Embryonic facial prominence (tissue), 1 donor: ENCODE measurements around the gene SEMA5B.

Experiments
- DNase-seq: peaks from one replicate; pipeline ENCODE4 v3.0.0-alpha.2; 2016; ENCODE audit errors: extremely low spot score

The SEMA5B gene

DNA sequence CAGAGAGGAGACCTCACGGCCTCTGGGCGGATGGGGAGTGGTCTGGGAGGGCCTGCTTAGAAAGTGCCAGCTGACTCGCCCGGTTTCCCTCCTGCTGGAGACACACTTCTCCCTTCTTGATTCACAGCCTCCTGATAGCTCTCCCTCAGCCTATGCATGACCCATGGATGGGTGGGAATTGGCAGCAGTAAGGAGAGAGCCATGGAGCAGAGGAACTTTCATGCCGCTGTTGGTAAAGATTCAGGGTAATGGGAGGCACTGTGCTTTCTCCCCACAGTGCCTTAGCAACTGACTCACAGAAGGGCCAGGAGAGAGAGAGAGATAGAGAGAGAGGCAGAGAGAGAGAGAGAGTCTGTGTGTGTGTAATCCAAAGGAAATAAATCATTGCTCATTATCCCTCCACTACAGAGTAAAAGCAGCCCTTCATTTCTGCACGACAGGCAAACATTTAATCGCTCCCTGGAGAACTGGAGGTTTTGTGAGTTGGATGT, 82.8 kb downstream of the SEMA5B start:
- no peak for DNase-seq

DNA sequence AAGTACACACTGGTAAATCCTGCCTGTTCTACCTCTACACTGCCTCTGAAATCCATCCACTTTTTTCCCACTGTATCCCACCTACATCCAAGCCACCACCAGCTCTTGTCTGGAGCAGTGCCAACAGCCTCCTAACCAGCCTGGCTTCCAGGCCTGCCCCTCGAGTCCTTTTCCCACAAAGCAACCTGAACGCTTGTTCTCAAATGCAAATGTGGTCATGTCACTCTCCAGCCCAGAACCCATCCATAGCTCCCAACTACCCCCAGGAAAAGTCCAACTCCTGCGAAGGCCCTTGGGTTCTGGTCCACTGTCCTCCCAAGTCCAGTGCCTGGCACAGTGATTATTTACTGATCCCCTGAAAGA, 83.8 kb downstream of the SEMA5B start:
- DNase-seq: no peak

DNA sequence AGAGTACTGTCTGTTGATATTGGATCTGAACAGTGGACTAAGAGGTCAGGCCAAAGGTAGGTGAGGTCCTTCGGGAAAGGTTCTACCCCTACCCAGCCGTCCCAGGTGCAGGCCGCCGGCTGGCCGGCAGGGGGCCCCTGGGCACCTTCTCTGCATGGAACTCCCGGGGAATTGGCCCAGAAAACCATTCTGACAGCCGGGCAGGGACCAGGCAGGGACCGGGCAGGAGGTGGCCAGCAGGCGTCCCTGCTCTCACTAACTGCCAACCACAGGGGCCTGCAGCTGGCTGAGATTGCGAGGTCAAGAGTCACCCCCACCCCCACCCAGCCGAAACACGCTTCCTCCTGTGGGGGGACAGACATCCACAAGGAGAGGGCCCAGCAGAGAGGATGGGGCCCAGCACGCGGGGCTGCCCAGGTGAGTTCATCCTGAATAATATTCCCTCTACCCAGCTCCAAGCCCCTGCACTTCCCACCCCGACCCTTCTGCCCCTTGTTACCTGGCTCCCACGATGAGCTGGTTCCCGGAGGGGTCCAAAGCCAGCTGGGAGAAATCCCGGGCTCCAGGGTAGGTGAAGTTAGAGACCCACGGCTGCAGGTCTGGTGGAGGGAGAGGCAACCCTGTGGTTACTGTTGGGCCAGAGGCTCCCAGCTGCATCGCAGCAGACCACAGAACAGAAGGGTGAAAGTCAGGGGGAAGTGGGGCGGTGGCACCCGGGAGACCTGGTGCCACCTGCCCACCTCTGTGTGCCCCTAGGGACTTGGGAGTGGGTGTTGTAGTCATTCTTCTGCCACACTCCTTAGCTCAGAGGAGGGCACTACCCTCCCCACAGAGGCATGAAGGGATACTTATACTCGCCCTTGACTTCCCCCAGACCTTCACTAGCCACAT, 84.4 kb downstream of the SEMA5B start:
- DNase-seq: no peak

DNA sequence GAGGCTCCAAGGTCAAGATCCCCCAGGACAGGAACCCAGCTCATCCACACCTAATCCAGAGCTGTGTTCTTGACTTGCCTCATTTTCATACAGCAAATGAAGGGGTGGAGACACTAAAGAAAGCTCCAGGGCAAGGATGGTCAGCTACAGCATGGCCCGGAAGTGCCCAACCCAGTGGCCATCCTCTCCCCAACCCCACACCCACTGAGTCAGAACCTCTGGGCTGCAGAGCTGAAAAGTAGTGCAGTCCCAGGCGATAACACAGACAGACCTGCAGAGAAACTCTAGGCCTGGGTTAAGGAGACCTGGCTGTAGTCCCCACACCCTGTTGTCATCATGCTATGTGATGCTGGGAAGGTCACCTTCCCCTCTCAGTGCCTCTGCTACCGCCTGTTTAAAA, 85.3 kb downstream of the SEMA5B start:
- DNase-seq: no peak

DNA sequence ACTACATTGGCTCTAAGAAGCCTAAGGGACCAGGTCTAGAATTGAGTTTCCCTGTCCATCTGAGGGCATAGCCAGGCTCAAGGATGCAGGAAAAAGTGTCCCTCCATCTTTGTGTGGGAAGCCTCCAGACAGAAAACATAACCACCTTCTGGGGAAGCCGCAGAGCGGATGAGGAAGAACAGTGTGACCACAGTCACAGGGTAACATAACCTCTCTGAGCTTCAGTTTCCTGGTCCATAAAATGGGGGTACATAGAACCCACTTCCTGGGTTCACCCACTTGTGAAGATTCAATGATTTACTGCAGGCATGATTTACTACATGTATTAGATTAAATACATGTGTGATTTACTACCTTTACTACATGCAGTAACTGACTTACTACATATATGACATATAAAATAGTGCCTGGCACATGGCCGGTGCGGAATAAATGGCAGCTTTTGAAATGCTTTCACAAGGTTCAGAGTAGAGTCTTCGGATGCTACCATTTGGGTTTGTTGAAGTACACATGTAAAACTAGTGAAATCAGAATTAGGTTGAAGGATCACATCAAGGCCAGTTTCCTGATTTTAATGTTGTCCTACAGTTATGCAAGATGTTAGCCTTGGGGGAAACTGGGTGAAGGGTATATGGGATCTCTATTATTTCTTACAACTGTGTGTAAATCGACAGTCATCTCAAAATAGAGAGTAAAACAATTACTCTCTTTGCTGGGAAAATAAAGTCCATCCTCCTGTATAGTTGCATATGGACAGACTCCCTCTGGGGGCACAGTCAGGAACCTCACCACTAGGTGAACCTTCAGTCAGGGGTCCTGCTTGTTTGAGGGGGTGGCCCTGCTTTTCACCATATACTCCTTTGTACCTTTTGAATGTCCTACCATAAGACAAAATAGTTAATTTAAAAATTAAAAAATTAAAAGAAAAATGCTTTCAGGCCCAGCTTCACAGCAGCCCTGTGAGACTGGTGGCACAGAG, 86.0 kb downstream of the SEMA5B start:
- no peak for DNase-seq

DNA sequence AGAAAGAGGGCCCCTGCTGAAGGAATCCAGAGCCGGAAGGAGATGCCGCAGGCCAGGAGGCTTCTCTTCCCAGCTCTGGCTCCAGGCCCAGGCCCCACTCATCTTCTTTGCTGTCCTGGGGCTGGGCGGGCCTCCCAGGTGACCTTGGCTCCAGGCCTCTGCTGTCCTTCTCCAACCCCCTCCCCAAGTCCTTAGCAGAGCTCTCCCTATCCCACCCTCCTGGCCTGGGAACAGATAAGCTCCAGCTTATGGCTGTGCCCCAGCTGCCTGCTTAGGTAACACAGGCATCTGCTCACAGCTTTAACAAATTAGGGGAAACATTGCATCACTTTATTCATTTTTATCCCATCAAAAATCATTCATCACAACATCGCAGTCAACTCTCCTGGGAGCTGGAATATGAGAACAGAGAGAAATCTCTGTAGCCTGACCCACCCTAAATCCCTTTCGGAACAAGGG, 86.9 kb downstream of the SEMA5B start:
- DNase-seq: no peak

DNA sequence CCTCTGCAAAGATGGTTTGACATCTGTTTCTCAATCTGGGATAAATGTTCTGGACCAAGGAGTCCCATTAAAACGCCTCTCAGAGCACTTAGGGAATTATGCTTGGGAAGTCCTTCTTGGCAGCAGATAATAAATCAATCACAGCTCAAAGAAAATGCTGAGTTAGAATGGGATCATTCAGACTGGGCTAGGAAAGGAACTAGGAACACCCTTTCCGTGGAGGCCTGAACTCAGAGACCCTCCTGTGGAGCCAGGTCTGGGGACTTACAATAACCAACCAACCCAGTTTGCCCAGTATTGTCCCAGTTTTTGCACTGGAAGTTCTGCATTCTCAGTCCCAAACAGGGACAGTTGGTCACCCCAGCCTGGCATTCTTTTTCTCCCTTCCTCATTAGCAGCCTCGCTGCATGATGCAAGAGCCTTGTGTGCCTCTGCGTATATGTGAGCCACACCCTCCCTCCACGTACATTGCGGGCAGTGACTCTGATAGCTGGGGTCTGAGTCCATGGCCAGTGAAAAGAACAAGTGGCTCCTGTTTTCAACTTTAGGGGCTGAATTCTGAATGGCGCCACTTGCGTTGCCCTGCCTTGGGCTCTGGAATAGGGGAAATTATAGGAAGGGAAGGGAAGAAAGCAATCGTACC, 88.7 kb downstream of the SEMA5B start:
- DNase-seq: no peak

DNA sequence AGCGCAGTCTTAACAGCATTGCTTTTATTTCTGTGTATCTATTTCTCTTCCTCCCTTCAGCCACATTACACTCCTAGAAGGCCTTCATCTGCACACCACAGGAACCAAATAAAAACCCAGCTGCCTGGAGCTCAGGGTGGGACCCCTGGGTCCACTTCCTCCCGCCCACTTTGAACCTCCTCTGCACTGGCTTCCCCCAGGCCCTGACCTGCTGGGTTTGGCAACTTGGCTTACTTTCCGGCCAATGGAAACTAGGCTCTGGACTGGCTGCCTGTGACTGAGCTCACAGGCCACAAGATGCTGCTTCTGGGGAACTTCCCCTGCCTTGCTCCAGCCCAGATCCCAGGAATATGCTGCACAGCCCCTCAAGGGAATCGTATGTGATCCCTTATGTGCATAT, 89.8 kb downstream of the SEMA5B start:
- DNase-seq: no peak

DNA sequence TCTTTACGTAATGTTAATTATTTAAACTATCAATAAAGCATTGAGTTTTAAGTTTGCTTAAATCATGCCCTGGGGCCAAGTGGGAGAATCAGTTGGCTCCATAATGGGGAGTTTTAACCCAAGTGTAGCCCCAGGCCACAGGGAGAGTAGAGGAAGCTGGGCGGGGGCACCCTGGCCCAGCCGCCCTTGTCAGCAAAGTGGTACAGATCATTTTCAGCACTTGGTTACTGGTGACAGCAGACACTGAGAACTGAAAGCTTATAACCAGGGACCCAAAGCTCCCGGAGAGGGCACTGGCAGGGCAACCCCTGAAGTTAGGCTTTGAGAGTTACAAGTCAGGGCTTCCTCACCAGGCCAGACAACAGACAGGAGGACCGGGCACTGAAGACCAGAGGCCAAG, 90.6 kb downstream of the SEMA5B start:
- no peak for DNase-seq

DNA sequence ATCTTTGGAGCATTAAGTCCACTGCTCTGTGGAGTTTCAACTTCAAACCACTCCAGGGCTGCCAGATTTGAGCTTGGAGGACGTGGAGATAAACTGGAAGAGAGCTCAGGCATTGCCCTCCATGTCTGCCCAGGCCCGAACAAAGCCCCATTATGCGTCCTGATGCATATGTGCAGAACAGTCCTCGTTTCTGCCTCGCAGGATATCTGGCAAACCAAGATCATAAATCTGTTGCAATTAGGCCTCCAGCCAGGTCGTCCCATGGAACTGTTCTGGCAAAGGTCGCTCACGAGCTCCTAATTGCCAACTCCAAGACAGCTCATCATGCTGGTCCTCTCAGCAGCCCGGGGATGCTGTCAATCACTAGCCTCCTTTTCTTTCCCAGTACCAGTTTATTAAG, 91.2 kb downstream of the SEMA5B start:
- no peak for DNase-seq

DNA sequence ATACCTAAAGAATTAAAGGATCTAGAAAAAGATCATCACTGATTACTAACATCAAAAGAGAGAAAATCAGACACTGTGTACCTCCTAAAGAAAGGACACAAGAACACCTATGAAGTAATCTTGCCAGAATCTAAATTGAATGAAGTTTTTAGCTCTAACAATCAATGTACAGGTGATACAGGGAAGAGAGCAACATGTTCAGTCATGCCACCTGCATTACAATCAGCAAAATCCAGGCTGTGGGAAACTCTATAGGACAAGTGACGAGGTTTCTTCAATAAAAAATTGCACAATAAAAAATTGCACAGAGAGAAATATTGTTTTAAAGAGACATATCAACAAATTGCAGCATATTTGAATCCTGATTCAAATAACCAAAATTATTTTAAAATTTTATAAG, 93.3 kb downstream of the SEMA5B start:
- no peak for DNase-seq

DNA sequence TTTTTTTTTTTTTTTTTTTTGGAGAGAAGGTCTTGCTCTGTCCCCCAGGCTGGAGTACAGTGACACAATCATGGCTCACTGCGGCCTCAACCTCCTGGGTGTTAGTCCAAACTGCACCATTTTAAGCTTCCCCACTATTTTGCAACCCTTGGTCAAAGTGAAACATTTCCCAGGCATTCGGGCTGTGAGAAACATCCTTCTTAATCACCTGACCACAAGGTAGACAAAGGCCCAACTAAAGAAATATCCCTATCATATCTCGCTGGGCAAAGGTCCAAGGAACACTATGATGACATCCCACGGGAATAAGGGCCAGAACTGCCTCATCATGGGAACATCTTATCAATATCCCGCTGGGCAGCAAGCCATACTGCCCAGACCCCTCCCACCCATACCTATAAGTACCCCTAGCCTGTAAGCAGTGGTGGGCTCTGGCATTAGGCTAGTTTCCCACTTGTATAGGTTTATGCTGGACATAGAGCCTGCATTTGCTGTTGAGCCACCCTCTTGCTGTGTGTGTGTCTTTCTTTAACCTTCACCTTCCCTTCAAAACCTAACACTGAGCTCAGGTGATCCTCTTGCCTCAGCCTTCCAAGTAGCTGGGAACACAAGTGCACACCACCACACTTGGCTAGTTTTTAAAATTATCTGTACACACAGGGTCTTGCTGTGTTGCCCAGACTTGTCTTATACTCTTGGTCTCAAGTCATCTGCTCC, 95.2 kb downstream of the SEMA5B start:
- no peak for DNase-seq

DNA sequence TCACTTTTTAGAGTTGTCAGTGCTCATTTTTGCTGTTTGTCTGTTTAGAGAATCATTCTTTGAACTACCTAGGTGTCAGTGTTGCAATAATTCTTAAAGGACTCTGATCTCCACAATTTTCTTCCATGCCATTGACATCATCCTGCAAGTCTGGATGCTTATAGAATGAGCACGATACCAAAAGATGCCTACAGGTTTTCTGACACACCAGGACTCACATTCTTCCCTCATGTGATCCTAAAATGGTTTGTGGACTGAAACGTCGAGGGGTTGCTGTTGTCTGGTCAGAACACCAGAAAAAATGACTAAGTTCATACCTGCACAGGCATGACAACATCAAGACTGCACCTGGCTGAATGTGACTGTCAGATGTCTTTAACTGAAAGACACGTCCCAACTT, 95.9 kb downstream of the SEMA5B start:
- DNase-seq: no peak

DNA sequence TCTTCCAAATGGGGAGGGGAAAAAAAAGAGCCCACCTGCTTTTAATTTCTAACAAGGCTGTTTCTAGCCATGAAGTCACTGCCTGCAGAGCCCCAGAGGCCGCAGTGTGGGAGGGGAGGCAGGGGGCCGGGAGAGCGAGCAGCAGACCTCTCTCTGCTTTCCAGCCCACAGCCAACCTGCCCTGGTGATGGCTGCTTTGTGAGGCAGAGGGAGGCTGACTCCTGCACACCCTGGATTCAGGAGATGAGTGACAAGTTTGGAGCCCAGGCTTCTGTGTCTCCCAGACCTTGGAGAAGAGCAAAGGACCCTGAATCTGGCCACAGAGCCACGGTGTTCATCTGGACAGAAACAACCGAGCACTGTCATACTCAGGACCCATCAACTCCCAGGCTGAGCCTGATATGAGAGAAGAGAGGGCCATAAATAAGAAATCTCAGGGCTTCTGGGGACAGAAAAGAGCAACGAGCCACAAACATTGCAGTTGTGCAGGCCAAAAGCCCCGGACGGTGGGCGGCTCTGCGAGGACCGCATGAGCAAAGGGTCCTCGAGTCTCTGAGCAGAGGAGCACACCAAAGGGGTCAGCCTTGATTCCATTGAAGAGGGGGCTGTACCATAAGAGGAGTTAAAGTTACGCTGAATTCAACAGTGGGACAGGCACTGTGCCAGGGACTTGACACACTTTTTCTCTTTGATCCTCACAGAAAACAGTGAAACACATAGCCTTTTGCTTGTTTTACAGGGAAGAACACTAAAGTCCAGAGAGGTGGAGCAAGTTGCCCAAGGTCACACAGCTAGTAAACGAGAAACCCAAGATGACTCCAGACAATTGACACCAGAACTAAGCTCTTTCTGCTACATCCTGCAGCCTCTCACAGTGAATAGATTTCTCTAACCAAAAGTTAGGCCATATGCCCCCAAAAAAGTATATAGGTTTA, 97.2 kb downstream of the SEMA5B start:
- peak; percentile 28 for DNase-seq

DNA sequence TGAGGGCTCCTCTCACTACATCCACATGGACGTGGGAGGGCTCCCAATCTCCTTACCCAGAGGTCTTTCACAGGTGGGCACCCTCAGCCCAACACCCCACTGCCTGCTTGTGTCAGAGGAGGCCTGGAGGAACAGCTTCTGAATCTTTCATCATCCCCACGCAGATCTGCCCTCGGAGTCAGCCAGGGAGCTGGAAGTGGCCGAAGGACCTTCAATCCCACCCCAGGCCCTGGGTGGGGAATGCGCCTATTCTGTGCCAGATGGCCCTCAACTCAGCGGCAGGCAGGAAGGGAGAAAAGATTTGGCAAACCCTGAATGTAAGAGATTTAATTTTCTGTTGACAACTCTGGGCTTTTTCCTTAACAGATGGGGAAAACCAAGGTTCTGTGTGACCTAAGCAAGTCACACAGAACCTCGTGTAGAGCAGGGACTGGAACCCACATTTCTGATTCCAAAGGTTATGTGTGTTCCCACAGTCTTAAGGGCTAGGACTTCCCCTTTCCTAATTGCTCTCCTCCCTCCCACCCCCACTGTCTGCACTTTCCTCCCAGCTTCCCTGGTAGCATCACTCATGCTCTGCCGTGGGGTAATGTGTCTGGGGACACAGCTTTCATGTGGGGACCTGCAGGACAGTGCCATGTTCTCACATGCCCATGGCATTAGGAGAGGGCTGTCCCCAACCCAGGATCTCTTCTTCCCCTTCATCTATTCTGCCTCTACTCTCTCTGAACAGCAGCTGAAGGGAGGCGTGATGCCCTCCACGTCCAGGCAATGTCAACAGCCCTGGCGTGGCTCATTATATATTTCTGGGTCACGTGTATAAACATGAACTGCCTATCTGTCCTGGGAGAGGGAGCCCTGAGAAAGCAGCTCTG, 98.1 kb downstream of the SEMA5B start:
- no peak for DNase-seq

DNA sequence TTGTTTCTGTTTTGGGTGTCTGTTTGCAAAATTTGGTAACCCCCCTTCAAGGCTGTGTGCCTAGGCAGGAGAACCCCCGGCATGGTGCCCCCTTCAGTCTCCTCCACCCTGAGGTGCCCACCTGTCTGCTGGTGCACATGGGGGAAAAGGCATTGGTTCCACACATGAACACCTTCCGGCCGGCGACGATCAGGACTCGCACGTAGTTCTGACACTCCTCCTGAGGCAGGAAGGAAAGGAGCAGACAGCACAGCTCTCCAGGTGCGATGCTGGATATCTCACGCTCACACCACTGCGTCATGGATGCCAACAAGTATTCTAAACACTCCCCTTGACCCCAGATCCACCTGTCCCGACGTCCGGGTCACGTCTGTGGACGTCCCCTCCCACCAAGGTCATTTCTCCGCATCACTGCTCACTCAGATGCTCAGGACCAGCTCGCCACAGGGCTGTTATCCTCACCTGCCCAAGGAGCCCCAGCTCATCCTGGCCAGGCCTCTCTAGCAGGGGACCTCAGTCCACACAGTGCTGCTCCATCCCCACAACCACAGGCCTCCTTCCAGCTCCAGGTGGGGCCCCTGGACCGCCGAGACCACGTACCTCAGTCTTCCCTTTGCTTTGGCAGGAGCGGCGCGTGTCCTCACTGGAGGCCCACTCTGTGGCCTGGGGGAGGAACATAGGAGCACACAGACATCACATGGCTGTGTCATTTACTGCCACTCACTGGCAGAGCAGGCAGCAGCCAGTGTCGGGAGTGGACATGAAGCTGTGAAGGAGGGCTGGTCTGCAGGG, 99.0 kb downstream of the SEMA5B start:
- no peak for DNase-seq

DNA sequence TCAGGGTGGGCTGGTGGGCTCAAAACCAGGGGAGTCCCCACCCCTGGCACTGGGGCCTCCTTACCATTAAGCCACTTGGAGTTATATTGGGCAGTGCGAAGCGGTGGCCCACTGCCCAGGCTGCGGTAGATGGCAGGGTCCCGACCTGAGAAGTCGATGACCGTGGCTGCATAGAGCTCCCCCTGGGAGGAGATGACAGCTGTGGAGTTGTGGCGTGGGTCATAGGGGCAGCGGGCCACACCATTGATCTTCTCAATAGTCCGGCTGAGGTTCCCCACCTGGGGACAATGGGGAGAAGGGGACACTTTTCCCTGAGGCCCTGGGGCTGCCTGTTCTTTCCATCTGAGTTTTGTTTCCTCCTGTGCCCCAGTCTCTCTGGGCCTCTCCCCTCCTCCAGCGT, 99.8 kb downstream of the SEMA5B start:
- DNase-seq: no peak

DNA sequence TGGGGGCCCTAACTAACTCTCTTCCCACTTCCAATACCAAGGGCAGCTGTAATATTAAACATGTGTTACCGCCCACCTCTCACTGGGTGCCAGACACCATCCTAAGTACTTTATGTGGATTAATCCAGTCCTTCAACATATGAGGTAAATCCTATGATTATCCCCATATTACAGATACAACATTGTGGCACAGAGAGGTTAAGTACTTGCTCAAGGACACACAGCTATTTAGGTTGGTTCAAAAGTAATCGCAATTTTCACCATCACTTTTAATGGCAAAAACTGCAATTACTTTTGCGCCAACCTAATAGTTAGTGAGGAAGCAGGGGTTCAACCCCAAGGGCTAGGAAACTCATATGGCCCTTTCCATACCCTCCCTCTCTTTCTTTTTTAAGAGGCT, 100.8 kb downstream of the SEMA5B start:
- no peak for DNase-seq
